IPS-NIHi7 (cell line): ENCODE data around the gene CCDC74B.
"Not testable (repeated sequence)": the region's sequence is repeated elsewhere in the genome, so short reads cannot be mapped to it uniquely, and the experiment has no call there.

ENCODE experiments used
- DNase-seq: peaks from one replicate; pipeline ENCODE4 v3.0.0; 2012; ENCODE audit warnings: mixed read lengths; ENCODE audit errors: extremely low spot score

The CCDC74B gene

GRCh38 chr2:130150181-130151144, 5.6 kb upstream of the CCDC74B start:
- no peak for DNase-seq

- not testable (repeated sequence) for DNase-seq
Observed at GRCh38 chr2:130148515-130148914, 3.6 kb upstream of the CCDC74B start.

DNA sequence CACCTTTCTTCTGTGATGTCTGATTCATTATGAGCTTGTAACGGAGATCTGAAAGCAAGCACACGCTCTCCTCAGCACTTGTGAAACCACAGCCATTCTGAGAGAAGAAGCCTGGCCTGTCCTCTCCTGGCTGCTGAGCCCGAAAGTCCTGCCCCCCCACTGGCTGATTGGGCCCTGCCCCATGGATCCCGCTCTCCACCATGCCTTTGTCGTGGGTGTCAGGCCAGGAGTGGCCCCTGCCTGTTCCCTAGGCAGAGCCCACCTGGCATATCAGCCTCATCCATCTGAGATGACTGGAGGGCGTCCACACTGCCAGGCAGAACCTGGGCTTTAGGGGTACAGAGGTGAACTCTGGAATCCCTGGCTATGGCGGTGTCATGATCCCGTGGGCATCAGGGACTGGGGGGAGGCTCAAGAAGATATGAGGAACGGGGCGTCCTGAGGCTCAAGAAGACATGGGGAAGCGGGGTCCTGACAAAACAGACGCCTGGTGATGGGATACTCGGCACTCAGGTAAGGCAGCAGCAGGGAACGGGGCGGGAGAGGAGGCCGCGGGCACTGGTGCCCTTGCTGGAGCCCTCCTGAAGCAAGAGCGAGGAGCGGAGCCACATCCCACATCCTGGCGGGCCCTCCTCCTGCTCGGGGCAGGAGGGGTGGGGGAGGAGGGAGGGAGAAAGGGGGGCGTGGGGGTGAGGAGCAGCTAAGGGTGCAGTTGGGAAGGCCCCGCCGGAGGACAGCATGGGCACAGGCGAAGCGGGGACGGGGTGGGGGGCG, 1.5 kb downstream of the CCDC74B start:
- not testable (repeated sequence) for DNase-seq

GRCh38 chr2:130142396-130143265, 2.3 kb downstream of the CCDC74B start:
- DNase-seq = not testable (repeated sequence)

- not testable (repeated sequence) for DNase-seq
Observed at GRCh38 chr2:130141645-130142370, 3.1 kb downstream of the CCDC74B start.

- not testable (repeated sequence) for DNase-seq
Observed at GRCh38 chr2:130141002-130141401, 3.9 kb downstream of the CCDC74B start.

DNA sequence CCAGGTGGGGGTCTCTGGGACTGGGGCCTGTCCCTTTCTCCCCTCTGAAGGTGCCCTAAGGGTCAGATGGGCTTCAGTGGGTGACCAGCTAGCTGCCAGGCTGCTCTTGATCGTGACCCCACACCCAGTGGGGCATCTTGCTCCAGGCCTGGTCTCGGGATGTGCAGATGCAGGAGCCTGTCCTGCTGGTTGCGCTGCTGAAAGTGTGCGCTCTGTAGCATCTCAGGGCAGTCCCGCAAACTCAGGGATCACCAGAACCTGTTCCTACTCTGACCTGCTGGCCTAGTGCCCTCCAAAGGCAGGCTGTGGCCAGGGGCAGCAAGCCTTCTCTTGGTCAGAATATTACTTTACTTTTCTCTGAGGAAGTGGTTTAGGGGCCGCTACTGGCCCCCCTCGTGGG, 4.4 kb downstream of the CCDC74B start:
- DNase-seq = not testable (repeated sequence)

DNA sequence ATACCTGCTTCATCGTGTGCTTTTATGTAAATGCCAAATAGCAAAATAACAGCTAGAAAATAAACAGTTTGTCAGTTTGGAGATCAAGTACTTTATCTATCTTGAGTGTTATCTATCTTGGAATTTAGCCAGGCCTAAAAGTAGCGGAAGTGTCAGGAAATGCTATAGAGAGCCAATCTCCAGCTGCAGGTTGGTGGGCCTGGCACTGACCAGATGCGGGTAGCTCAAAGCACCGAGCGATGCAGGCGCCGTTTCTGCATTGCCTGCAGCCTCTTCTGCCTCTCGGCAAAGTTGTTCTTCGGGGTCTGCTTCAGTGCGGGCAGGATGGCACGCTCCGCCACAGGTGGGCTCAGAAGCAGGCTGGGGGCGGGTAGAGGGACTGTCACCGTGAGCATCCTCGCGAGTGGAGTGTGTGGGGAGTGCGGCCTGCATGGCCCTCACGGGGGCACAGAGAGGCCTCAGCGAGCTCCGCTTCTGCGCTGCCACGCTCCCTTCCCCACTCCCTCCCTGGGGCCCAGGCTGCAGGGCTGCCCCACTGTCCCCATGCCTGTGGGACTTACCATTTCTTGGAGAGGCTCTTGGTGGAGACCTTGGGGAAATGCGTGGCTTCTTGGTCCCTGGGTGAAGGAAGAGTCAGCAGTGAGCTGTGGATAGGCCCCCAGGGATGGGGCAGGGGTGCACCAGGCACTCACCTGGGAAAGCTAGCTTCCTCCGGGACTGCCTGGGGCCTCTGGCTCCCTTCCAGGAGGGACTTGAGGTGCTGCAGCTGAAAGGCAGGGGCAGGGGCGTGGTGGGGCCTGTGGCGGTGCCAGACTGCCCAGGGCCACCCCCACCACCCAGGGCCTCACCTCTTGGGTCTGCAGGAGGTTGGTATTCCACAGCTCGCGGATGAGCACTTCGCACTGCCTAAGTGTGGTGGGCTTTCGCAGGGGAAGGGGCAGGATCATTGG, 5.3 kb downstream of the CCDC74B start:
- DNase-seq = not testable (repeated sequence)

DNA sequence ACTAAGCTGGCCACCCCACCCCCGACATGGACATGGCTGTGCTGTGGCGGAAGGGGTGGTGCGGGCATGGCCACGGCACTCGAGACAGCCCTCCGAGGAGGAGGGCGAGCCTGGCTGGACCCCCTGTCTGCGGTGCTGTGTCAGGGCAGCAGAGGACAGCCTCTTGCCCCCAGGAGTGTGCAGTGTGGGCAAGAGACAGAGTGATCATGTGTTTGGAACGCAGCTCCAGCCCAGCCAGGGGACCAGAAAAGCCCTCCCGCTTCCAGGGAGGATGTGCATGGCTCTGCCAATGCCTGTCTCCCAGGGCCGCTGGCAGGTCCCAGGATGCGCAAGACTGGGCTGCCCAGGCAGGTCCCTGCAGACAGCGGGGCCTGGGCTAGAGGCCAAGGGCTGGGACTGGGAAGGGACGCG, 6.1 kb downstream of the CCDC74B start:
- not testable (repeated sequence) for DNase-seq

DNA sequence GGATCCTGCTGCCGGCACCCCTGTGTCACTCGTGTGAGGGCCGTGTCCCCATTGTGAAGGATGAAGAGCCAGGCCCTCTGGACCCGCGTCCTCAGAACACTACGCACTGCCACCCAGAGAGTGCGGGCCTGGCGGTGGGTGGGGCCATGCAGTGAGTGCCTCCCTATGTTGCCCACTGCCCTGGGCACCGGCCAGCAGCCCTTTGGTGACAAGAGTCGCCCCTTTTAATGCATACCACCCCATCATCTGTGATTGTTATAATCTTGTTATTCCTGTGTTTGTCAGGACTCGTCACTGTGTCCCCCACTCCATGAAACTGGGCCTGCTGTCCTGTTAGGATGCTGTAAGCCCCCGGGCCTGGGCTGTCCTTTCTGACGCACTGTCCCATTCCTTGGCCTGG, 6.6 kb downstream of the CCDC74B start:
- not testable (repeated sequence) for DNase-seq

DNA sequence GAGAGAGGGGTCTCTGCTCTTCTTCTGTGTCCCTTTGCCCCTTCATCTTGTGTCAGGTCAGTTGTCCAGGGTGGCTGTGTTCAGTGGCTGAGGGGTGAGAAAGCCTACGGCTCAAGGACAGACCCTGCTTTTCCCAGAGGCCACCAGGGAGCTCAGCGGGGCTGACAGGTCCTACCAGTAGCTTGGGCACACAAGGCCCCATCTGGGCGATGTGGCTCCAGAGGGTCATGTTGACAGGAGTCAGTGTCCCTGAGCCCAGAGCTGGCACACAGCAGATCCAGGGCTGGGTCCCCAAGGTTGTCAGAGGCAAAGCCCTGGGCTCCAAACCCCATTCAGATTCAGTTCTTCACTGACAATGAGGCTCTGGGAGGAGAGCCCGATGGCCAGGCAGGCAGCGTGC, 7.8 kb downstream of the CCDC74B start:
- not testable (repeated sequence) for DNase-seq

- DNase-seq = not testable (repeated sequence)
Observed at GRCh38 chr2:130136546-130136945, 8.4 kb downstream of the CCDC74B start.

GRCh38 chr2:130135692-130136541, 9.0 kb downstream of the CCDC74B start:
- no peak for DNase-seq

DNA sequence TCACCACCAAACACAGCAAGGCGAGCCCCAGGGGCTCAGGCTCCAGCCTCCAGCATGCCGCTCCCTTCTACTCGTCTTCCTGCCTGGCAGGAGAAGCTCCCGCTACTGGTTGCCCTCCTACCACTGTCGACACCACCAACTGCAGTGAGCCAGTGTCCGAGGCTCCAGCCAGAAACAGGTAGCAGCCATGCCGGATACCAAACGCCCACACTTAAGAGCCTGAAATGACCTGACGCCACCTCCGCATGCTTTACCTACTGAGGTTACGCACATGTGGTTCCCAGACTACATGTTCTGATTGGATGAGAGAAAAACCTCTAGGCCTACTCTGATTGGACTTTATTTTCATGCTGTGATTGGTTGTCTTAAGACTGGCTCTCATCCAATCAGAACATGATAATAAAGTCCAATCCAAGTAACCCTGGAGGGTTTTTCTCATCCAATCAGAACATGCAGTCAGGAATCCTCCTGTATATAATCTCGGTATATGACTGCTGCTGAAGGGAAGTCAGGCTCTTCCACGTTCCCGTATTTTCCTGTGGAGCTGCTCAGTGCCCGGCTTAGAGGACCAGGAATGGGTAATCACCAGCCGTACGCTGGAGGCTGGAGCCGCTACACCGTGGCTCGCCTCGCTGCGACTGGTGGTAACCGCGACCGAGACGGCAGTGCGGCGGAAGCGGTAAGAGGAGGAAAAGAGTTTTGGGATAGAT, 15.6 kb downstream of the CCDC74B start, which contains the start of gene POTEF:
Gene POTEF, minus strand, starts transcription at position 103 of the 710 bp plus-strand sequence. CDS start 8,707 bp downstream, outside the sequence.
- DNase-seq = not testable (repeated sequence)

DNA sequence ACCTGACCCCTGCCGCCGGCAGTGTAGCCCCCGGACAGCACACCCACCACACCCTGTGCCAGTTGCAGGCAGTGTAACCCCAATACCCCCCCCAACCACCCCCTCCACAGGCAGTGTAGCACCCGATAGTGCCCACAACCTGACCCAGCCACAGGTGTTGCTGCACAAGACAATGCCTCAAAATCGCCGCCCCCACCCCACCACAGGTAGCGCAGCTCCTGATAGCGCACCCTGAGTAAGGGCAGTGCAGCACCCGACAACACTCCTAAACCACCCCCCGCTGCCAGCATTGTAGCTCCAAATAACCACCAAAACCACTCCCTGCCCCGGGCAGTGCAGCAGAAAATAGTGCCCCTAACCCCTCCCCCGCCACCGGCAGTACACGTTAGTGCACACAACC, 16.4 kb downstream of the CCDC74B start:
- DNase-seq = not testable (repeated sequence)

DNA sequence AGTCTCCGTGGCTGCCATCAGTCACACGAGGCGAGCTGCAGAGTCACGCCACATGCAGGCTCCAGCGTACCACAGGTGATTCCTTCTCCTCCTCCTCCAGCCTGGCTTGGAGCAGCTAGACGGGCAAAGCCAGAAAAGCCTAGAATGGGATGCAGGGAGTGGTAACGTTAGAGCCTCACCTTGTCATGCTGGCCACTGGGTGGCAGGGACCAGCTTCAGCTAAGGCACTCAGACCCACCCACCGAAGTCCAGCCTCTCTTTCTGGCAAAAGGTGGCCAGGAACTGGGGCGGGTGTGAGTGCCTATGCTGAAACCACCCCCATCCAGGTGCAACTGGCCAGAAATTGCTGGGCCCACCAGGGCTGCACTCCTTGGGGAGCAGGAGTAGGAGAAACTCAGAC, 17.2 kb downstream of the CCDC74B start:
- DNase-seq = not testable (repeated sequence)

DNA sequence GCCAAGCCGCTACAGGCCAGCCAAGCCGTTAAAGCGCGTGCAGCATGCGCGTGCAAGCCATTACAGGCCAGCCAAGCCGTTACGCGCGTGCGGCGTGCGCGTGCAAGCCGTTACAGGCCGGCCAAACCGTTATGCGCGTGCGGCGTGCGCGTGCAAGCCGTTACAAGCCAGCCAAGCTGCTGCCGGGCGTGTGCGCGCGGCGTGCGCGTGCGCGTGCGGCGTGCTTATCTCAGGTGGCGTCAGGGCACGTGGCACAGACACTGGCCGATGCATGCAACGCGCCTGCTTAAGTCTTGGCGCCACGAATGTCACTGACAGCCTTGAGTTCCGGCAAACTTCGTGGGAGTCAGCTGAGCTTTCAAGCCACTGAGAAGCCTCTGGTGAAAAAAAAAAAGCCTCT, 24.0 kb downstream of the CCDC74B start:
- not testable (repeated sequence) for DNase-seq
